Heart left ventricle (tissue), 16 donors: ENCODE results near the gene MYO3A. TPM values are rescaled to one million over a fixed set of nuclear protein-coding genes. Genes with fewer than 3 reads are reported as not detected.

ENCODE experiments used
- ATAC-seq, 4 donors: fragments of 200-7000 bp; cut with Tn5 transposase; one replicate each; pipeline ENCODE4 v1.9.1; 2020 to 2022; ENCODE audit warnings: moderate library complexity in 4 of 4, mild to moderate bottlenecking in 3 of 4, moderate number of reproducible peaks in 1 of 4
- DNase-seq, 5 donors: peaks; one replicate each; pipeline ENCODE4 v3.0.0-alpha.2; 2020
- H3K27ac ChIP-seq, 12 donors: fragments of 200-600 bp; sonication (generic) in 4 of 12; one replicate each; pipeline versions ENCODE4 v1.5.0 to v1.8.0; 2016 to 2022; ENCODE audit warnings: mild to moderate bottlenecking in 2 of 12
- H3K27me3 ChIP-seq, 9 donors: fragments of 200-600 bp; sonication (generic) in 2 of 9; one replicate each; pipeline versions ENCODE4 v1.5.1 to v1.8.0; 2016 to 2022; ENCODE audit warnings: mild to moderate bottlenecking in 3 of 9
- H3K36me3 ChIP-seq, 9 donors: fragments of 200-600 bp; sonication (generic) in 2 of 9; one replicate each; pipeline versions ENCODE4 v1.5.0 to v1.8.0; 2018 to 2022; ENCODE audit warnings: mild to moderate bottlenecking in 2 of 9
- H3K4me1 ChIP-seq, 12 donors: fragments of 200-600 bp; sonication (generic) in 4 of 12; one replicate each; pipeline versions ENCODE4 v1.5.0 to v1.8.0; 2016 to 2022; ENCODE audit warnings: mild to moderate bottlenecking in 3 of 12
- H3K4me3 ChIP-seq, 12 donors: fragments of 200-600 bp; sonication (generic) in 4 of 12; one replicate each; pipeline versions ENCODE4 v1.5.0 to v1.8.0; 2017 to 2022; ENCODE audit warnings: mild to moderate bottlenecking in 9 of 12, moderate library complexity in 4 of 12
- H3K9me3 ChIP-seq, 12 donors: fragments of 200-600 bp; sonication (generic) in 4 of 12; one replicate each; pipeline versions ENCODE4 v1.5.0 to v1.8.0; 2016 to 2022; ENCODE audit warnings: mild to moderate bottlenecking in 1 of 12
- CTCF ChIP-seq, 12 donors: fragments of 200-600 bp; sonication (generic) in 4 of 12; IDR thresholded peaks; one replicate each; pipeline versions ENCODE4 v1.5.0 to v1.8.0; 2018 to 2022; ENCODE audit warnings: antibody characterized with exemption in 12 of 12, mild to moderate bottlenecking in 5 of 12
- POLR2A ChIP-seq, 2 donors: fragments of 450-650 bp; IDR thresholded peaks; one replicate each; pipeline ENCODE4 v1.6.1; 2017; ENCODE audit warnings: antibody characterized with exemption in 2 of 2, mild to moderate bottlenecking in 2 of 2, moderate library complexity in 2 of 2
- WGBS, 4 donors: extraction: QIAGEN DNeasy Blood & Tissue Kit in 2 of 4; methylation state at CpG; one replicate each; pipeline versions ENCODE4 v1.1.5 to v1.1.7; 2013 to 2018; 5-methylcytosine and 5-hydroxymethylcytosine counted together
- intact Hi-C, 10 donors: fragments of 100-400 bp; cut with DNase I; formaldehyde crosslinking; loops; one replicate each; pipeline versions ENCODE4 v1.11.1 to v1.14.2; 2022
- polyA plus RNA-seq, 2 donors: library from polyadenylated mRNA; stranded (reverse); fragments of 200-250 nt; gene quantifications; one replicate each; pipeline ENCODE4 v1.2.3, GENCODE V29; 2013
- total RNA-seq, 9 donors: library from RNA; depleted of rRNA in 2 of 9; stranded (reverse); fragments of >200 nt in 2 of 9; fragmentation: NEBNext Ultra II Directional in 3 of 9; extraction: Animal tissue kit (Norgen Biotek cat#: 25700) in 3 of 9; gene quantifications; one replicate each; pipeline versions ENCODE4 v1.1.0 to v1.2.4, GENCODE V29; 2016 to 2023
- donor health status: ischemic (EF 13 %, LVEDD 7.1; RV severe dilation, severe dysfunction).
- donor health status: healthy with polysubstance abuse.
- donor health status: DM: no; HTN: yes; CAD: no.
- donor health status: DM: no; HTN: no; CAD: no.
- donor health status: ischemic (EF 25% LVEDD 6.9; RV normal size, moderate dysfunction).
- donor health status: ischemic (EF 25% LVEDD 5.7; RV mildly dilated, moderate dysfunction).
- donor health status: healthy.
- donor health status: DM: yes; HTN: yes; CAD: no.
- donor health status: ischemic (EF 35%, LVEDD 5.7; RV mildly dilated, moderate dysfunction).
- donor health status: nonischemic (EF 11% LVEDD 7.7; RV severe dilation, severe dysfunction).
- donor health status: DM: yes; HTN: yes; CAD: no.
- donor health status: PGD.
- donor health status: ischemic (EF 29% LVEDD 5.4; RV normal size, mild dysfunction).
- donor health status: nonischemic (EF 23%, LVEDD 6.1; RV moderate dilation, normal function).

MYO3A gene
- total and polyA plus RNA-seq, 11 donors = 0.14 TPM; not detected in 10

DNA sequence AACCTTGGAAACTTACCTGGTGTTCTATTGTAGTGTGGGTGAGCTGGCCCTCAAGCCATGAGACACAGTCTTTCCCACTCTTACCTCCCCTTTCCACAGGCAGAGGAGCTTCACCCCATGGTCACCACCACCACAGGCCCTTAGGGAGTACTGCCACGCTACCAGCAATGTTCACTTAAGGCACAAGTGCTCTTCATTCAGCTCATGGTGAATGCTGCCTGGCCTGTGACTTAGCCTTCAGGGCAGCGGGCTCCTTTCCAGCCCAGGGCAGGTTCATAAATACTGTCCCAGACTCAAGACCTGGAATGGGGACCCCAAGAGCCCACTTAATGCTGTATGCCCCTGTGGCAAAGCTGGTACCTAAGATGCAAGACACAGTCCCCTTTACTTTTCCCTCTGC is 109.4 kb downstream of the MYO3A start:
- 68 to 88% (median 80%) methylated on average over 2 of the region's 2 CpGs for WGBS, 4 donors
- Histone ChIP-seq H3K27me3 (no peaks in the 10 kb centered on the region), H3K4me1 (peaks cover 0 to 4% (median 0%) of the 10 kb centered on the region in 12 donors), H3K27ac (peak overlapping the region in 3 of 12 donors; percentile 2 to 40 (median 25)), H3K4me3 (no peak overlapping the region), H3K9me3 (peaks cover 0 to 13% (median 0%) of the 10 kb centered on the region in 12 donors), H3K36me3 (no peaks in the 10 kb centered on the region)
- DNase-seq (no peak), ATAC-seq (no peak)
- intact Hi-C loops = no loop called here
- TF ChIP-seq CTCF (IDR thresholded peaks at IDR 0.05) (no peak), POLR2A (IDR thresholded peaks at IDR 0.05) (no peak)

DNA sequence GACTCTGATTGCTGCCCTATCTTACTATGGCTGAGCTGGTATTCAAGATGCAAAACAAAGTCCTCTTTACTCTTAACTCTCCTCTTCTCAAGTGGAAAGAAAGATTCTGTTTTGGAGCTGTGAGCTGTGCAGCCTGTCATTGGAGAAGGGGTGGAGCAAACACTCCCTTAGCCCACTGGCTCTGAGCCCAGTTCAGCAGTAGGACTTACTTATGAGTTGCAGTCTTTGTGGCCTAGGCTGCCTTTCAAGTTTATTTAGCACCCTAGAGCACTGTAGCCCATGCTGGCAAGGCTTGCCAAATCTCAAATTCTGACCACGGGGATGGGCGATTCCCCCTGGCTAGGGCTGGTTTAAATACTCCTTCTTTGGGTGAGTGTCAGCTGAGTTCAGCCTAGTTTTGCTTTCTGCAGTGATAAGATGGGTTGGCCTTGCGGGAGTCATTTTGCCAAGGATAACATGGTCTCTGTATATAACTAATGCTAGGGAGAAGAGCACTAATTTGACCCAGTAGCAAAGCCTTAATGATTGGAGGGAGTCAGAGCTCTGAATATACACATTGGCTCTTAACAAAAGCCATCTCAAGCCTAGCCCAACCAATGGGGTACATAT is 110.2 kb downstream of the MYO3A start:
- DNase-seq (peak in 3 of 5 donors; percentile 8 to 27 (median 19)), ATAC-seq (no peak)
- no peaks in the 10 kb centered on the region for H3K36me3 ChIP-seq
- H3K27ac ChIP-seq = peak overlapping the region in 1 of 12 donors; percentile 4
- no peaks in the 10 kb centered on the region for H3K27me3 ChIP-seq
- H3K4me3 ChIP-seq = no peak overlapping the region
- TF ChIP-seq POLR2A (IDR thresholded peaks at IDR 0.05) (no peak), CTCF (IDR thresholded peaks at IDR 0.05) (no peak)
- intact Hi-C loops = no loop called here
- peaks cover 0 to 12% (median 0%) of the 10 kb centered on the region in 12 donors for H3K9me3 ChIP-seq
- H3K4me1 ChIP-seq = peaks cover 0 to 4% (median 0%) of the 10 kb centered on the region in 12 donors
- 50 to 69% (median 57%) methylated on average over 3 of the region's 3 CpGs for WGBS, 4 donors

DNA sequence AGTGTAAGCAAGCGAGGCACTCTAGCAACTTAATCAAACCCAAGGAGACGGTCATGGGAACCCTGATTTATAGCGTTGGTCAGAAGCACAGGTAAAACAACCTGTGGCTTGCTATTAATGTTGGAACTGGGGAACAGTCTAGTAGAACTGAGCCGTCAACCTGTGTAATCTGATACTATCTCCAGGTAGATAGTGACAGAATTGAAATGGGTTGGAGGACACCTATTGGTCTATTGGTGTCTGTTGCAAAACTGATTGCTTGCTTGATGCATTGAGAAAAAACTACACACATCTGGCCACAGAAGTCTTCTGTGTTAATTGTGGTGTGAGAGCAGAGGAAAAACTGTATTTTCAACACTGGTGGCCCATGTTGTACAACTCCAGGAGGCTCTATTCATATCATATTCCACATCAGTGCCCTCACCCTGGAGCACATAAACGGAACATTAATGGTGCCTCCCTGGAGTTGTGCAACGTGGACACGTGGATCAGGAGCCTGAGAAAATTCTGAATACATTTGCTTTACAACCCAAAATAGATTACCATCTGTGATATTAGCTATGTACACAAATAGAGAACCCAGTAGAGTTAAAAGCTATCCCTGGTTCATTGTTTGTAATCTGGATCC is 112.2 kb downstream of the MYO3A start:
- TF ChIP-seq CTCF (IDR thresholded peaks at IDR 0.05) = no peak
- TF ChIP-seq POLR2A (IDR thresholded peaks at IDR 0.05) = no peak
- no peaks in the 10 kb centered on the region for H3K36me3 ChIP-seq
- DNase-seq = no peak
- ATAC-seq = no peak
- intact Hi-C loops = no loop called here
- H3K4me1 ChIP-seq = peaks cover 0 to 4% (median 0%) of the 10 kb centered on the region in 12 donors
- WGBS, 4 donors = 73 to 94% (median 74%) methylated on average over 7 of the region's 7 CpGs
- H3K9me3 ChIP-seq = peaks cover 0 to 6% (median 0%) of the 10 kb centered on the region in 12 donors
- no peak overlapping the region for H3K27ac ChIP-seq
- H3K4me3 ChIP-seq = no peak overlapping the region
- H3K27me3 ChIP-seq = no peaks in the 10 kb centered on the region

GRCh38 chr10:26048756-26049155 is 114.7 kb downstream of the MYO3A start:
- 45 to 56% (median 49%) methylated on average over 2 of the region's 2 CpGs for WGBS, 4 donors
- Histone ChIP-seq H3K27ac (no peak overlapping the region), H3K4me3 (no peak overlapping the region), H3K9me3 (no peaks in the 10 kb centered on the region), H3K4me1 (no peaks in the 10 kb centered on the region), H3K36me3 (no peaks in the 10 kb centered on the region), H3K27me3 (no peaks in the 10 kb centered on the region)
- intact Hi-C loops = no loop called here
- TF ChIP-seq POLR2A (IDR thresholded peaks at IDR 0.05) (no peak), CTCF (IDR thresholded peaks at IDR 0.05) (no peak)
- DNase-seq (no peak), ATAC-seq (no peak)
